HEK293T (cell line): ENCODE measurements around the gene CORO2A.
"Not testable (repeated sequence)": the region's sequence is repeated elsewhere in the genome, so short reads cannot be mapped to it uniquely, and the experiment has no call there.

Source experiments
- CTCF ChIA-PET: fragments of 350-600 bp; formaldehyde crosslinking; extraction: SDS; loops from one replicate; lab custom pipeline; 2021; ENCODE audit warnings: antibody characterized with exemption, inconsistent platforms; lab: Yijun Ruan, JAX
- POLR2A ChIA-PET: fragments of 350-600 bp; formaldehyde crosslinking; extraction: SDS; loops from one replicate; lab custom pipeline; 2020; ENCODE audit warnings: antibody characterized with exemption, inconsistent platforms; lab: Yijun Ruan, JAX
- DNase-seq: peaks from one replicate; pipeline ENCODE4 v3.0.0; 2012; ENCODE audit warnings: mixed read lengths; ENCODE audit errors: extremely low spot score
- ARNT ChIP-seq: fragments of 450-650 bp; IDR thresholded peaks from 2 replicates; pipeline ENCODE4 v1.6.1; 2017; ENCODE audit warnings: mild to moderate bottlenecking
- BHLHE40 ChIP-seq: fragments of 450-650 bp; IDR thresholded peaks from 2 replicates; pipeline ENCODE4 v1.6.1; 2016; ENCODE audit warnings: mild to moderate bottlenecking, moderate library complexity, borderline replicate concordance
- CTBP1 ChIP-seq: fragments of 450-650 bp; IDR thresholded peaks from 2 replicates; pipeline ENCODE4 v1.6.1; 2016; ENCODE audit warnings: borderline replicate concordance
- ELF4 ChIP-seq: fragments of 450-650 bp; IDR thresholded peaks from 2 replicates; pipeline ENCODE4 v1.6.1; 2017; ENCODE audit warnings: antibody characterized with exemption
- FOXA1 ChIP-seq: fragments of 450-650 bp; IDR thresholded peaks from 2 replicates; pipeline ENCODE4 v1.6.1; 2016; ENCODE audit warnings: mild to moderate bottlenecking
- FOXK2 ChIP-seq: fragments of 450-650 bp; IDR thresholded peaks from 2 replicates; pipeline ENCODE4 v1.6.1; 2016; ENCODE audit warnings: mild to moderate bottlenecking
- FOXM1 ChIP-seq: fragments of 450-650 bp; IDR thresholded peaks from 2 replicates; pipeline ENCODE4 v1.6.1; 2017; ENCODE audit warnings: mild to moderate bottlenecking, borderline replicate concordance
- HDGF ChIP-seq: fragments of 450-650 bp; IDR thresholded peaks from 2 replicates; pipeline ENCODE4 v1.6.1; 2017; ENCODE audit warnings: antibody characterized with exemption, borderline replicate concordance
- L3MBTL2 ChIP-seq: fragments of 450-650 bp; conservative IDR thresholded peaks from 2 replicates; pipeline ENCODE4 v1.6.1; 2016; ENCODE audit warnings: mild to moderate bottlenecking
- LEF1 ChIP-seq: fragments of 450-650 bp; IDR thresholded peaks from 2 replicates; pipeline ENCODE4 v1.6.1; 2017; ENCODE audit warnings: mild to moderate bottlenecking, borderline replicate concordance
- NFRKB ChIP-seq: fragments of 450-650 bp; IDR thresholded peaks from 2 replicates; pipeline ENCODE4 v1.6.1; 2016; ENCODE audit warnings: mild to moderate bottlenecking, moderate library complexity
- PKNOX1 ChIP-seq: fragments of 450-650 bp; IDR thresholded peaks from 2 replicates; pipeline ENCODE4 v1.6.1; 2016
- SP1 ChIP-seq: fragments of 450-650 bp; IDR thresholded peaks from 2 replicates; pipeline ENCODE4 v1.6.1; 2017
- SUZ12 ChIP-seq: fragments of 450-650 bp; IDR thresholded peaks from 2 replicates; pipeline ENCODE4 v1.6.1; 2016; ENCODE audit warnings: mild to moderate bottlenecking
- TARDBP ChIP-seq: fragments of 450-650 bp; IDR thresholded peaks from 2 replicates; pipeline ENCODE4 v1.6.1; 2016
- ZNF384 ChIP-seq: fragments of 450-650 bp; IDR thresholded peaks from 2 replicates; pipeline ENCODE4 v1.6.1; 2016

Gene CORO2A

GRCh38 chr9:98094851-98095250 lies 97.6 kb downstream of the CORO2A start:
- POLR2A ChIA-PET = no interaction called here
- no peak for DNase-seq
- CTCF ChIA-PET = no interaction called here
- TF ChIP-seq SUZ12 (no peak), ELF4 (no peak), ZNF384 (no peak), HDGF (no peak), L3MBTL2 (no peak), FOXK2 (no peak), LEF1 (no peak), CTBP1 (no peak), FOXA1 (no peak), PKNOX1 (no peak), BHLHE40 (no peak), SP1 (no peak), ARNT (no peak), TARDBP (no peak), FOXM1 (no peak), NFRKB (no peak)

- no peak for DNase-seq
- ChIA-PET POLR2A (no interaction called here), CTCF (no interaction called here)
- no peak for TF ChIP-seq ARNT
- TF ChIP-seq FOXK2 = no peak
- TF ChIP-seq SP1 = no peak
- no peak for TF ChIP-seq ZNF384
- no peak for TF ChIP-seq LEF1
- no peak for TF ChIP-seq L3MBTL2
- TF ChIP-seq NFRKB = no peak
- TF ChIP-seq SUZ12 = no peak
- TF ChIP-seq FOXM1 = no peak
- no peak for TF ChIP-seq PKNOX1
- no peak for TF ChIP-seq BHLHE40
- no peak for TF ChIP-seq ELF4
- no peak for TF ChIP-seq CTBP1
- TF ChIP-seq FOXA1 = no peak
- TF ChIP-seq TARDBP = no peak
- TF ChIP-seq HDGF = no peak
Measured at GRCh38 chr9:98094316-98094715, 98.1 kb downstream of the CORO2A start.

GRCh38 chr9:98092613-98092931 lies 99.9 kb downstream of the CORO2A start:
- no peak for DNase-seq
- ChIA-PET POLR2A (no interaction called here), CTCF (no interaction called here)
- no peak for TF ChIP-seq FOXA1
- no peak for TF ChIP-seq ELF4
- TF ChIP-seq HDGF = no peak
- no peak for TF ChIP-seq SP1
- no peak for TF ChIP-seq SUZ12
- TF ChIP-seq FOXM1 = no peak
- no peak for TF ChIP-seq TARDBP
- no peak for TF ChIP-seq LEF1
- no peak for TF ChIP-seq PKNOX1
- TF ChIP-seq CTBP1 = no peak
- TF ChIP-seq ARNT = no peak
- TF ChIP-seq BHLHE40 = no peak
- TF ChIP-seq L3MBTL2 = no peak
- TF ChIP-seq NFRKB = no peak
- no peak for TF ChIP-seq FOXK2
- TF ChIP-seq ZNF384 = no peak

- POLR2A ChIA-PET = no interaction called here
- CTCF ChIA-PET = no interaction called here
- DNase-seq = no peak
- no peak for TF ChIP-seq CTBP1
- TF ChIP-seq NFRKB = no peak
- no peak for TF ChIP-seq L3MBTL2
Measured at GRCh38 chr9:98091735-98092612, 100.5 kb downstream of the CORO2A start.

- CTCF ChIA-PET, DNase-seq, POLR2A ChIA-PET: not testable (repeated sequence)
Measured at GRCh38 chr9:98090674-98091073, 101.8 kb downstream of the CORO2A start.

- CTCF ChIA-PET = interaction anchor here (0.8 kb wide), 1 partner anchor 14 kb away, joined by 3 read pairs; no protein-coding TSS in a partner anchor
- POLR2A ChIA-PET = no interaction called here
- DNase-seq = no peak
- TF ChIP-seq NFRKB (no peak), SP1 (no peak)
Measured at GRCh38 chr9:98087420-98088354, 104.8 kb downstream of the CORO2A start.
